ENCODE data around the gene SLC22A23.

The SLC22A23 gene

DNA sequence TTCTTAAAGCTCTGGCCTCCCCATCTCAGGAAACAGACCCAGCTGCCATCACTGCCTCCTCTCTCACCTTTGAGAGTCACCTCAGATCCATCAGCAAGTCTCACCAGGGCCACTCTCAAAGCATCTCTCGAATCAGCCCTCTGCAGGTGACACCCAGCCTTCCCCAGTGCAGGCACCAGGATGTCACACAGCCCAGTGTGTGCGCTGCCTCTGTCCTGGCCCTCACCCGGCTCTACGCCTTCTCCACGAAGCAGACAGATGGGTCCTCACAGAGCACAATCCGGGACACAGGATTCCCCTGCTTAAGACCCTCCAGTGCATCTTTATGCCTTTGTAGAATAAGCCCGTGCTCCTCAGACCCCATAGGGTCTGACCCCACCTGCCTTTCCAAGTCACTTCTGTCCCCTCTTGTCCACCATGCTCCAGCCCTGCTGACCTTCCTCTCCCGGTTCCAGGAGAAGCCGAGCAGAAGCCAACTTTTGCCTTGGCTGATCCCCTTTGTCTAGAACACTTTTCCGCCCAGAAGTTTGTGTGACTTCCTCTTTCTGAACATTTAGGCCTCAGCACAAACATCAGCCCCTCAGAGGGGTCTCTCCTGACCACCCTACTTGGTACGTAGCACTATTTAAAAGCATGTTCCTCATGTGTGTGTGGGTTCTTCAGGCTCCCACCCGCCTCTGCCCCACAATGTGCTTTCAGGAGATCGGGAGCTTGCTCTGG, 137.9 kb downstream of the SLC22A23 start:
- no peak for DNase-seq (ENCODE audit: low read depth)

DNA sequence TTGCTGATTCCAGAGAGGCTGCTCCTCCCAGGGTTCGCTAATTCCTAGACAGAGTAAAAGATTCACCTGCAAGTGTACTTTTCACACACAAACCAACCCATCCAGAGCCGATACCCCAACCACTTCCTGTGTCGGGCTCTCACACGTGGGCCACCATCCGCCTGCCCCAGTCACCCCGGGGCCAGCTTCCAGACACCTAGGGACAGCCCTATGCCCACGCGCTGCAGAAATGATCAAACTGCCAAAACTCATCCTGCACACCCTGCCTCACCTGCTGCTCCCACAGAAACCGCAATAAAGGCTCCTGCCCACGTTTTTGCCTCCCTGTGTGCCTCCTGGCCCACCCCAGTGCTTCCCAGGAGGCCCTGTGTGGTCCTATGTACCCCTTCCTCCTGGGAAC, 138.6 kb downstream of the SLC22A23 start:
- no peak for DNase-seq (ENCODE audit: low read depth)

DNA sequence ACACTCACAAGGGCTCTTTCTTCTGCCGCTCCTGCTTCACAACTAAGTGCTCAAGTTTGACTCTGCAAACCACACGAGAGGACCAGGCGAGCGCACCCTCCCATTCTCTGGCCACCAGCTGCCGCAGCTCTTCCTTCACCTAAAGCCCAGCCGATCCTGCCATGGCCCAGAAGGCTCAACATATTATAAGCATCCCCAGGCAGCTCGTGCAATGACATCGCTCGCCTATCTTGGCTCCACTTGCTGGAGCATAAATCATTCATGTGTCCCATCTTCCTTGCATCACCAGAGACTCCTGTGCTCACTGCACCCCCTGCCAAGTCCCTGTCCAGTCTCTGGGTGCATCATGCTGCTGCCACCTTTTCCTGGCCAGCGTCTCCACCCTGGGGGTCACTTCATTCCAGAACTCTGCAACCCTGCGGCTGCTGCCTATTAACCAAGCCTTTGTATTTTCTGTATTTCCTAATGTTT, 139.1 kb downstream of the SLC22A23 start:
- no peak for DNase-seq (ENCODE audit: low read depth)

DNA sequence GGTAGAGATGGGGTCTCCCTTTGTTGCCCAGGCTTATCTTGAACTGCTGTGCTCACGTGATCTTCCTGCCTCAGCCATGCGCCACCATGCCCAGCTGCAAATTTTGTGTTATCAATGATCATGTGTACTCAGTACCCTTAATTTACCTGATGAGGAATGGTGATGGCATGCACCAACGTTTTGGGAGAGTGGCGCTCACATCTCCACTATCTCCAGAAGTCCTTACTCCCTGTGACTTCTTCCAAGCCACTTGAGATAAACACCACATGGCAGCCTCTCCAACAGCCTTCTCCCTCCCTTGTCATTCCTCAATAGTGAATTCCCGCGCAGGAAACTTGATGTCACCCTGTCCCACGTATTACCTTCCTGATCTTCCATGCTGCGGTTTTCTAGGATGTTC, 140.0 kb downstream of the SLC22A23 start:
- DNase-seq (ENCODE audit: low read depth), result no peak

DNA sequence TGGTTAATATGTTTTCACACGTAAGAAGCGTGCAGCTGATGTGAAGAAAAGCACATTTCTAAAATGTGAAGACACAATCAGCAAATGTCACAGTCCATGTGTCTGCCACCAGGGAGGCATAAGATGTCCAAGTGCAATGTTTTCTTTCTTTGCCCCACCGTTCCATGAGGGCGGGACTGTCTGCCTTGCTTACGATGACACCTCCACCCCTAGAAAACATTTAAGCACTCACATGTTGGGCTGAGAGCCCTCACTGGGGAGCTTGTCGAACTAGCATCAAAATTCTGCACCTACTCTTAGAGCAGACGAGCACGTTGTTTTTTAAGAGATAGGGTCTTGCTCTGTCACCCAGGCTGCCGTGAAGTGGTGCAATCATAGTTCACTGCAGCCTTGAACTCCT, 140.5 kb downstream of the SLC22A23 start:
- no peak for DNase-seq (ENCODE audit: low read depth)

DNA sequence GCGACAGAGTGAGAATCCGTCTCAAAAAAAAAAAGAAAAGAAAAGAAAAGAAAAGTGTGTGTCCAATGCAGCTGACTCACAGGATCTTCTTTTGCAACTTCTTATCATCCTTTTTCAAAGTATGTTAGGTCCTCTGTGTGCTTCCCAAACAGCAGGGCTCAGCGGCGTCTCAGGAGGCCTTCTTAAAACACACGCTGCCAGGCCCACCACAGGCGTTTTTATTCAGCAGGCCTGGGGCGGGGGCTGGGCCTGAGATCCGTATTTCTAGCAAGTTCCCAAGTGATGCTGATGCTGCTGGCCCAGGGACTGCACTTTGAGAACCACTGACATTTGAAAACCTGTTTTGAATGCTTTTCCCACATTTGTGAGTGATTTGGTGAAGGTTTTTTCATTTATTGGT, 141.0 kb downstream of the SLC22A23 start:
- DNase-seq (ENCODE audit: low read depth), result no peak

DNA sequence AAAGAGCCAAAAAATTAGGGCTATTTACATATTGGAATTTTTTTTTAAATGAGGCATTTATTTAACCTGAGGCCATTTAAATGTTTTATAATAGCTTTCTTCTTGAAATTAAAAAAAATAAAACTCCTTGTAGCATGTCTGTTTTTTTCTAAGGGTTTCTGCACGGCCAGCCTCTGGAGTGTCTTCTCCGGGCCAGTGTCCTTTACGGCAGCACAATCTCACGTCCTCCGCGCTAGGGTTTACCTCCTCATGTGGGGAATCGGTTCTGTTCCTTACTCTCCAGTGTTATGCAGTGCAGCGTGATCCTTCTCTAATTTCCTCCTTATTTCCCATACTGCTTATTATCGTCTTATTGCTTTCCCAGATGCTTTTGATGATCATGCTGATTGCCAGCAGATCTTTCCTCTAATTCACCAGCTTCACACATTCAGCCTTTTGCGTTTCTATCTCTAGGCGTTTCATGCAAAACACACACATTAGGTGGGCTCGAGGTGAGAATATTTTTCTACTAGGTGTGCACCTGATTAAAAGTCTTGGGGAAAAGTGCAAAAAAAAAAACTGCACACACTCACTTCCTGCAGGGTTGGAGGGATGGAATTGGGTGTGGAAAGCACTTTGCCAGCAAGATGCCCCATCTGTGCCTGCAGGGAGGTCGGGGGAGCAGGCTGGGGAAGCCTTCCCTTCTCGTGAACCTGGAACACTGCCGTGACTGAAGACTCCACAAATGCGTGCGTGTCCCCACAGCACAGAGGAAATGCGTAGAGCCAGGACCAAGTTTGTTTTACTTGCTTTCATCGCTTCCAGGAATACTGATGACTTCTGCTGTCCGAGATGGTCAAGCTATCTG, 142.0 kb downstream of the SLC22A23 start:
- no peak for DNase-seq (ENCODE audit: low read depth)

DNA sequence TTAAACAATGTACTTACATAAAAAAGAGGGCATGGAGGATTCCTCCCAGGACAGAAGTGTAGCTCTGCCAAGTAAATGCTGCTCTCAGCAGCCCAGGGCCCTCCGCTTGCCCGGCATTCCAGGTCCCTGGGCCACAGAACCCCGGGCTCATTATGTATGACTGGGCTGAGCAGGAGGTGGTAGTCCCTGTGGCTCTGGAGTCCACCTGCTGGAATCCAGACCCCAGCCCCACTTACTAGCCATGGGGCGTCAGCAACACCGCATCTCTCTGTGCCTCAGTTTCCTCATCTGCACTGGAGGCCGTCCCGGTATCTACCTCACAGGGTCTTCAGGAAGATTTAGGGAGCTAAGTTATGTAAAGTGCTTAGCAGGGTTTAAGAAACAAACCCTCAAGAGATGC, 142.7 kb downstream of the SLC22A23 start:
- DNase-seq (ENCODE audit: low read depth), result no peak

DNA sequence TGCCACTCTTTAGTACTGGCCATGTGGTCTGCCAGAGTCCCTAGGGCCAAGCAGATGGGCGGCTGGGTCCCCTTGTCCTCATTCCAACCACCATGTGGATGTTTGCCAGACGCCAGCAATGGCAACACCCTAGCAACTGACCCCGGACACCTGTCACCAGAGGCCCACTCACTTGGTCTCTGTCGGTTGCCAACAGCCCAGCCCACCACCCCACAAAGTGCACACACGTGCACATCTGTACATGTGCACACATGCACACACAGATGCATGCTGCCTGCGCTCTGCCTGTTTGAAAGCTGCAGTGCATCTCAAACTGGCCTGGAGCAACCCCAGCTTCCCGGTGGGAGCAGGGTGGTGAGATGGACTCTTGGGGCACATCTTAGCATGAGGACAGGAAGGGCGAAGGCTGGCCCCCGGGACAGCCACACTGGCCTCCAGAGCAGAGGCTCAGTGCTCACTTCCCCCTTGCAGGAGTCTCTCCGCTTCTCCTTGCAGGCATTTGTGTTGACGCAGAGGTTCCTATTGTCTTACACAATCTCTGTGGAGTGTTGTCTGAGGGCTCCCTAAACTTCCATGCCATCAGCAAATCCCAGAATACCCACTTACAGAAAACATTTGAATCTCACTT, 144.1 kb downstream of the SLC22A23 start:
- no peak for DNase-seq (ENCODE audit: low read depth)

DNA sequence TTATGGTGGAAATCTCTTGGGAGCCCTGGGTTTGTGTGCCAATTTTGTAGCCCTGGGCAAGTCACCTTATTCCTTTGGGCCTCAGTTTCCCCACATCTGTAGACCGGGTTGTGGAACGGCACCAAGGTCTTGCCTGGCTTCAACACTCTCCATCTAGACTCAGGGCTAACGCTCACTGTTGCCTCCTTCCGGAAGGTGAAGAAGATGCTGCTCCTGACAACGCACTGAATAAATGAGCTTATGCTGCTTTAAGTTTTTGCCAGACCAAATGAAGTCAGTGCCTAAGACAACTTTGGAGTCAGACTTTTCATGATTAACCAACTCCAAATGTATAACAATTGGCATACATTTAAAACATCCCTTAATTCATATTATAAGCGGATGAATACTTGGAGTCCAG, 145.0 kb downstream of the SLC22A23 start:
- DNase-seq (ENCODE audit: low read depth), result no peak

DNA sequence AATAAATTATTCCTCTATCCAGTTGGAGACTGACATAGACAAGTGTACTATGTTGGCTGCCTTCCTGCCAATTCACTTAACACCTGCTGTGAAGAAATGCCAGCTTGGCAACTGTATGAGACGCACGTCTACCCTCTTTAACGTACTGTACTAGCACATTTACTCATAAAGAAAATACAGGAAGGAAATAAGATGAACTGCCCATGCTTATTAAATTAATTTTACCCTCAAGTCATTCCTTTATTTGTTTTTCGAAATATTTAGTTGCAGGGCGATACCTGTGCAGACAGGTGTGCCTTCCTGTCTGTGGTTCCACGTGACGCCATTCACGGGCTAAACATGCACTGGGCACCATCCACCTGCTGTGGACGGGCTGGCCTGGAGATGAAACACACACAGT, 146.1 kb downstream of the SLC22A23 start:
- no peak for DNase-seq (ENCODE audit: low read depth)

DNA sequence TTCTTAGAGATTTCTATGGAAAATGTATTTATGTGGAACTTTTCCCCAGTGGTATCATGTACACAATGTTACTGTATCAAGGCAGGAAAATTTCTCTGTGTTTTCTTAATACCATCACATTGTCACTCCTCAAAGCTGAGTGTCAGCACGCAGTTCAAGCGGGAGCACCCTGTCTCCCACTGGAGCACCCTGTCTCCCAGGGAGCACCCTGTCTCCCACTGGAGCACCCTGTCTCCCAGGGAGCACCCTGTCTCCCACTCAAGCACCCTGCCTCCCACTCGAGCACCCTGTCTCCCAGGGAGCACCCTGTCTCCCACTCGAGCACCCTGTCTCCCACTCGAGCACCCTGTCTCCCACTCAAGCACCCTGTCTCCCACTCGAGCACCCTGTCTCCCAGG, 146.8 kb downstream of the SLC22A23 start:
- DNase-seq (ENCODE audit: low read depth), result no peak

DNA sequence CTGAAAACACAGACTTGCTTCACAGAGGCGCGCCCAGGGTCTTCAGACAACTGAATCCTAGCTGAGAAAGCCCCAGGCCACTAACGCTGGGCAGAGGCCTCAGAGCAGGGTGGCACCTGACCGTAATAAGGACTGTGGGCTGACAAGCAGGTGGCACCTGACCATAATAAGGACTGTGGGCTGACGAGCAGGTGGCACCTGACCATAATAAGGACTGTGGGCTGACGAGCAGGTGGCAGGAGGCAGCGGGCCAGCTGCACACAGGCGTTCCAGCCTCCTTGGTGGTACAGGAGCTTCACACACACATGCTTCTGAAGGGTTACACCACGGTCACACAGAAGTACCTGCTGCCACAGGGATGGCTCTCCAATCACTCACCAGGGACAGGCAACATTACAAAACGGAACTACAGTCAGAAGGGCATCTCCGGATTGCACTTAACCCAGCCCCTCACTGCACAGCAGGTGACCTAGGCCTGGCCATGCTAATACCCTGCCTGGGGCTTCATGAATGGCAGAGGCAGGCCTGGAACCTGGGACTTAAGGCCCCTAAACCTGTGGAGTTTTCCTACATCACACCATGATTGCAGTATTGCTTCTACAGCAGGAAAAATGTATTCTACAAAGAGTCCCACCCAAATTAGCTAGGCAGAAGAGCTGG, 147.3 kb downstream of the SLC22A23 start:
- no peak for DNase-seq (ENCODE audit: low read depth)

DNA sequence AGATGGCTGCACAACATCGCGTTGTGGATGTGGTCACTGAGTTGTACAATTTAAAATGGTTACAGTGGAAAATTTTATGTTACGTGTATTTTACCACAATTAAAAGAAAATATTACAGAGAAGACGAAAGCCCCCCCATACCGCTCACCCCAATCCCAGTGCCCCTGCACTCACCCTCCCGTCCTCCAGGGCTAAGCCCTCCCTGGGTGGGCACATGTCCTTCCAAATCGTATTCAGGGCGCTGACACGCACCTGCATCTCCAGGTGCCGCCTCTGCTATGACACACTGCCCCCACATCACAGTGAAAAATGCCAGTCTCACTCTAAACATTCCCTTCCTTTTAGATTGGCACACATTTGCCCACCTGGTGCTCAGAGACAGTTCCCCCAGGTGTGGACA, 148.7 kb downstream of the SLC22A23 start:
- DNase-seq (ENCODE audit: low read depth), result no peak

DNA sequence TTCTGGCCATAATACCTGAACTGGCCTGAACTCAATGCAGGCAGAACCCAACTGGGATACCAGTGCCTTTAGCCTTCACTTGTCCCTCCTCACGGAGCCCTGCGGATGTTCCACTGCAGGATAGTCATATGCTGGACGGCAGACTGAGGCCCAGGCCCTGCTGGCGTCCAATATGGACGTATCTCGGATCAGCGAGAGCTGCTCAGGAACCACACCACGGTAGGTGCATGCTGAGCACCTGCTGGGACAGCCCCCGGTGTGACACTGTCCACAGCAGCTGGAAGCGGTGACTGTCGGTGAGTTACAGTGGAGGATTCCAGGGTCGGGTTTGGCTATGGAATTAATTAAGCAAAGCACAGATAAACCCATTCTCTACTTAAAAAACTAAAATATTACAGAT, 149.4 kb downstream of the SLC22A23 start:
- DNase-seq (ENCODE audit: low read depth), result no peak

DNA sequence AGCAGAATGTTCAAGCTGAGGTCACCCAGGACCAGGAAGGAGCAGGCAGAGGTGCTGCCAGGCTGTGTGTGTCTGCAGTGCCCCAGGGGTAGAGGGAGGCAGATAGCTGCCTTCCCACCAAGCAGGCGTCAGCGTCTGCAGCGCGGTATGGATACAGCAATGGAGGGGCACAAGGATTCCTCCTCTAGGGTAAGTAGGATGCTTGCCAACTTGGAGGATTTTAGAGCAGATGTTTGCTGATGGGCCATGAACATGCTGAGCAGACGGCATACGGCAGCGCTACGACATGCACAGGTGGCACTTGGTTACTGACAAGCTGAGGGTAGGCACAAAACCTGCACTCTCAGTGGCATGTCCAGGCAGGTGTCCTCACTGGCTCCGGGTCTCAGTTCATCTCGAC, 150.0 kb downstream of the SLC22A23 start:
- DNase-seq (ENCODE audit: low read depth), result no peak

DNA sequence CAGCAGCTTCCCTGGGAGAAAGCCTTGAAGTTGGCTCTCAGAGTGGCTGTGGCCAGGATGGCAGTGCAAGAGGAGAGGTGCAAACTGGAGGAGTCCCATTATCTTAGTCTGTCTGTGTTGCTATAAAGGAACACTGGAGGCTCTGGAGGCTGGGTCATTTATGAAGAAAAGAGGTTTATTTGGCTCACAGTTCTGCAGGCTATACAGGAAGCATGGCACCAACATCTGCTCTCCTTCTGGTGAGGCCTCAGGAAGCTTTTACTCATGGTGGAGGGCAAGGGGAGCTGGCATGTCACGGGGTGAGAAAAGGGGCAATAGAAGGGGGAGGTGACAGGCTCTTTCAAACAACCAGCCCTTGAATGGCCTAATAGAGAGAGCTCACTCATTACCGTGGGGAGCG, 151.0 kb downstream of the SLC22A23 start:
- no peak for DNase-seq (ENCODE audit: low read depth)

DNA sequence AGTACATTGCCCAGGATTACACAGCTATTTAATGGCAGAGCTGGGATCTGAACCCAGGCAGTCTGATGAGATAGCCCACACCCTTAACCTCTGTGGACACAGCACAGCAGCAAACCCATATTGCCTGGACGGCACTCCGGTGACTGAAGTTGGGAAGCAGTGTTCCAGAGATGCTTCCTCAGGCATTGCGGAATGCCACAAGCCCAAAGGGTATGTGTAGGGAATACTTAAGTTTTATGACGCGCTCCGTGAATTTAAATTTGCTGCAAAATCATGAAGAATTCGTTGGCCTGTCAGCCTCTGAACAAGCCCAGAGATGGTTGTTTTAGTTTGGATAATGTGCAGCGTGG, 151.7 kb downstream of the SLC22A23 start:
- no peak for DNase-seq (ENCODE audit: low read depth)

DNA sequence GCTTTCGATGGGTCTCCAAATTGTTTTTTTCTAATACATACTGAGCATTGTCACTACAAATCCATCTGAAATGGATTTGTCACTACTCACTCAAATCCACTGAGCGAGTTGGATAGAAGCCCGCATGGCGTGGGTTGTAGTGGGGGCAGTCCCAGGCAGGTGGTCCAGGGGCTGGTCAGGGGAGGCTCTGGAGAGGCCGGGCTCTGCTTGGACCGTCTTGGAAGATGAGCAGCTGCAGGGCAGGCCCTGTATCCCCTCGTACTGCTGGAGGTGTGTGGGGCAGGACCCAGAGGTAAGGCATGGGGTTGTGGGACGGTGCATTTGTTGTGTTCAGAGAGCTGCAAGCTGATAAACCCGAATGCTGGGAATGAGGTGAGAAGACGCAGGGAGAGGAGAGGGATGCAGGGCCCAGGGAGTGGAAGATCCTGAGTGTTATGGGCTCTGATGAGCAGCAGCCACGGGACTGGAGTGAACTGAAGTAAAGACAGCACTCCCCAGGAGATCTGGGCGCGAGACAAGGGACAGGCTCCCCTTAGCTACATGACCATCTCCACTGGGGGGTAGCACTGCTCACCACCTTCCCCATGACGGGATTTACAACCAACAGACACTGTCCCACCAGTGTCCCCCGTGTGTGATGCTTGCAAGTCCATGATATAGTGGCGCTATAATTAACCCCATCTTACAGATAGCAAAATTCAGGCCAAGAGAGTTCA, 152.2 kb downstream of the SLC22A23 start:
- no peak for DNase-seq (ENCODE audit: low read depth)

DNA sequence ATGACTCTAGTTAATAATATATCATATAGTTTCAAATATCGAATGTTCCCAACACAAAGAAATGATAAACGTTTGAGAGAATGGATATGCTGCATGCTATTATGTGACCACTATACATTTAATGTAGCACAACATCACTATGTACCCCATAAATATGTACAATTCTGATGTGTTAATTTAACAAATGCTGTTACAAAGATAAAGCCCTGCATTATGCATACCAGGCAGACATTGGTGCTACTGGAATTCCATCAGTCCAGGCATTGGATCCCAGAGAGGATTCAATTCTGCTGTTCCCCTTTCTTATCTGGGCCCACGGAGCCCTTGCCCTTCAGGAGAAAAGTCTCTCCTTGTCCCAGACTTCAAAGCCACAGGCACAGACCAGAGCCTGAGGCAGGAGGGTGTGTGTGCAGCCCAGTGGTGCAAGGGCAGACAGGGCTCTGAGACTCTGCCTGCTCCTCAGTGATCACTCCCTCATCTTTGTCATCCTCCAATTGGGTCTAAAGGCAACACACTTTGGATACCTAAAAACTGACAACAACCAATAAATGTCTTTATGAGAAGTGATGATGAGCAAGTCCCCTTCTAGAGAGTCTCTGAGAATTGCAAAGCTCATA, 152.9 kb downstream of the SLC22A23 start:
- no peak for DNase-seq (ENCODE audit: low read depth)

DNA sequence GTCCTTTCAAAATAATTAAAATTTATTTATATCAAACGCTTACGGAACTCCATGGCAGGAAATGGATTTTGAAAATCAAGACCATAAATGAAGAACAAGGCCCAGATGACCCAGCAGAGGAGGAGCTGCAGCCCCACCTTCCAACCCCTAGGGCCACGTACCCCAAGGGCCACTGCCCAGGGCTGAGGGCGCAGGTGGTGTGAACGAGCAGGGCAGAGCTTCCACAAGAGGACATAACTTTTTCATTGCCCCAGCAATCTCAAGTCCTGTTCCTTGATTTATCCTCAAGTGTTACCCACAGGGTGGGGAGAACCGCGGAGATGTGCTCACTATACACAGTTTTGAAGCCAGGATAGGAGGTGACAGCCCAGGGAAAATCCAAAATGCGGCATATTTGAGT, 155.3 kb downstream of the SLC22A23 start:
- DNase-seq (ENCODE audit: low read depth), result no peak

DNA sequence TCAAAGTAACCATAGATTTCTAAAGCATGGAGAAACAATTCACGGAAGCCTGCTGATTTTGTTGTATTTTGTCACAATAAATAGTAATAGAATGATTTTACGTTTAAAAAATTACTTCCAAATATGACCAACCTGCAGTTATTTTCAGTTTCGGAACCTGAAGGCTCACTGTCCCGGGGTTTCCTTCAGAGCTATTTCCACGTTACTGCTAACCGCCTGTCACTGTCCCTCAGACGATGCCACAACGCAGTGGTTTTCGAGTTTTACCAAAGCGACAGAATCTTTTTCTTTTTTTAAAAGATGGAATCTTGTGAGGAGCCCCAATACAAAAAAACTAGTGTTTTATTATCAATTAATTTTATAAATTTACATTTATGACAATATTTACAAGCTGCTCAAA, 157.6 kb downstream of the SLC22A23 start:
- DNase-seq (ENCODE audit: low read depth), result no peak
